GM10266 (cell line): ENCODE data around the gene ATF6B.

ENCODE experiments used
- DNase-seq: peaks from one replicate; pipeline ENCODE4 v3.0.0; 2012; ENCODE audit errors: extremely low spot score
- TF ChIP-seq, protein P1 (sequence below): IDR thresholded peaks from 2 replicates; pipeline ENCODE4 v1.5.1; 2012; ENCODE audit warnings: mild to moderate bottlenecking, low read depth; ENCODE audit not compliant: control insufficient read depth, insufficient read depth; ENCODE audit errors: missing control alignments

ATF6B gene

DNA sequence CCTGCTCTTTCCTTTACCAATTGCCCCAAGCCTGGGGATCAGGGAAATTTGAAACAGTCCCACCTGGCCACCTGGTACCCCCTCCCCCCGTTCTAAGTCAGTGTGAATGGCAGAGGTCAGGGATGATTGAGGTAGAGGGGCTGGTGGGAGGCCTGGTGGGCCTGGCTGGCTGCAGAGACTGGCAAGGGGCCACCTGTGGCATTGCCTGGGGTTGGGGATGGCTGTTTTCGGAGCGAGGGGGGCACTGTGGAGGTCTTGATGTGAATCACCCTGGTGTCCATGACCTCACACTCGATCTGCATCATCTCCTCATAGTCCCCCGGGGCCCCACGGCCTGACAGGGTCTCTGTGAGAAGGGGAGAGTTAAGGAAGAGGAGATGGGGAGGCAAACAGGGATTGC is 12.4 kb downstream of the ATF6B start:
- TF ChIP-seq, protein P1, sequence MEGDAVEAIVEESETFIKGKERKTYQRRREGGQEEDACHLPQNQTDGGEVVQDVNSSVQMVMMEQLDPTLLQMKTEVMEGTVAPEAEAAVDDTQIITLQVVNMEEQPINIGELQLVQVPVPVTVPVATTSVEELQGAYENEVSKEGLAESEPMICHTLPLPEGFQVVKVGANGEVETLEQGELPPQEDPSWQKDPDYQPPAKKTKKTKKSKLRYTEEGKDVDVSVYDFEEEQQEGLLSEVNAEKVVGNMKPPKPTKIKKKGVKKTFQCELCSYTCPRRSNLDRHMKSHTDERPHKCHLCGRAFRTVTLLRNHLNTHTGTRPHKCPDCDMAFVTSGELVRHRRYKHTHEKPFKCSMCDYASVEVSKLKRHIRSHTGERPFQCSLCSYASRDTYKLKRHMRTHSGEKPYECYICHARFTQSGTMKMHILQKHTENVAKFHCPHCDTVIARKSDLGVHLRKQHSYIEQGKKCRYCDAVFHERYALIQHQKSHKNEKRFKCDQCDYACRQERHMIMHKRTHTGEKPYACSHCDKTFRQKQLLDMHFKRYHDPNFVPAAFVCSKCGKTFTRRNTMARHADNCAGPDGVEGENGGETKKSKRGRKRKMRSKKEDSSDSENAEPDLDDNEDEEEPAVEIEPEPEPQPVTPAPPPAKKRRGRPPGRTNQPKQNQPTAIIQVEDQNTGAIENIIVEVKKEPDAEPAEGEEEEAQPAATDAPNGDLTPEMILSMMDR = no peak
- no peak for DNase-seq

DNA sequence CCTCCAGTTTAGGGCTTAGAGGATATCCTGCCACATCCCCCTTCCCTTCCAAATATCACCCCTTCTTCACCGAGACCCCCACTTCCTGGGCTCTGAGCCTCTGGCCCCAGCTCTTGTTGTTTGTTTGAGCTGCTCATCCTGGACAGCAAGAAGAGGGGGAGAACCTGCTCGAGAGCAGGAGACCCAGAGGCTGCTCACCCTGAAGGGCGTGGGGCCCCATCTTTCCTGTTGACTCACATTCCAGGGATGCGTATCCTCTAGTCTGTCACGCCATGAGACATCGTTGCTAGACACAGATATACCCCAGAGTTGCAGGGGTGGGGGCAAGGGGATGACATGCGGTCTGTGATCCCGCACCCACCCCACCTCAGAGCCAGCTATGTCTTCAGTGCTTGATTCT is 13.2 kb downstream of the ATF6B start:
- TF ChIP-seq, protein P1 = no peak

DNA sequence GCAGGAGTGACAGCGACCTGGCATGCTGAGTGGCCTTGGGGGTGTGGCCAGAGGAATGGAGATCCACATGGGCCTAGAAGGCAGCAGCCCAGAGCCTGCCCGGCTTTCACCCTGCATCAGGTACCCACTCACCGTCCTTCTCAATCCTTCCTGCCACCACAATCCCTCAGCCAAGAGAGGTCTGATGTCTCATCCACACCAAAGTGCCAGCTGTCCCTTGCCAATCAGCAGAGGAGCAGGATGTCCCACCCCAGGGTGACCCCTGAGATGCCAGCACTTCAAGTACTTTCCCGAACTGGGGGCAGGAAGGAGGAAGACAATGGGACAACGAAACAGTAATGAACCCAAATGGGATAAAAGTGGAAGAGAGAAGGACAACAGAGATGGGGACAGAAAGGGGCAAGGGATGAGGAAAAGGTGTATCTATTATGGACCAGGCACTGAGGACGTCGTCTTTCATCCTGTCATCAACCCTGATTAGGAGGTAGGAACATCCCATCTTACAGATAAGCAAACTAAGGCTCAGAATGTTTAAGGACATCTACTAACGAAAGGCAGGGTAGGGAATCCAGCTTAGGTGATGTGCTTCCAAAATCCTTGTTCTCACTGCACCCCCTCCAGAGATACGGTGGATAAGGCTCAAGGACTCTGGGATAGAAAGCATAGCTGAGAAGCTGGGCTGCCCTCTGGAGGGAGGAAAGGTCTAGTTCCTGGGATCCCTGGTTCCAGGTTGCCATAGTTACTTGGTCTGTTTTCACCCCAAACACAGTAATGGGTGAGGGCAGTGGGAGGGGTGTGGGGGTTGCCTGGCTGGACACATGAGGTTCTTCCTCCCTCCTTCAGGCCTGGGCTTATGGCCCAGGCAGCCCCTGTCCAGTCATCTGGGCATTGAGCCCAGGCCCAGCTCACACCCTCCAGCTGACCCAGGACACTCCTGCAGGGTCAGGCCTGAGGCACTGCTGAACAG is 14.4 kb downstream of the ATF6B start:
- TF ChIP-seq, protein P1 = no peak
- DNase-seq = no peak

More for the DNA sequence above, 13.2 kb downstream of the ATF6B start:
- no peak for DNase-seq

DNA sequence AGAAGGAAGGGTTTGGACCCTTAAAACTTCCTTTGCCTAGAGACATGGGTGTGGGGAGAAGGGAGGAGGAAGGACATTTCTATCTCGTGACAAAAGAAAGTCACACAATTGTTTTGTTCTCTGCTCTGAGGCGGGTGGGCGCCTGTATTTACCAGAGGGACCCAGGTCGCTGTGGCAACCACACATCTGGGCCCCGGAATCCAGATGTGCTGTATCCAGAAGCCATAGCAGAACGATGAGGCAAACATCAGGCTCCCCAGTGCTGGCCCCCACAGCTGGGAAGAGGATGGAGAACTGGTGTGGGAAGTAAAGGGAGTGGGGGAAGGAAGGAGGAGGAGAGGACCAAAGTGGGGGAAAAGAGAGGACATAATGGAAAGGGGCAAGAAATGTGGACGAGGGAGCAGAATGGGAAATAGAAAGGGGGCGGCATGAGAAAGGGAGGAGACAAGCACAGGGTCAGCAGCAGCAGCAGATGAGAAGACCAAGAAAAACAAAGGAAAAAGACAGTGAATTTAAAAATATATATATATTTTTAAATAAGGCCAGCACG is 15.5 kb downstream of the ATF6B start:
- TF ChIP-seq, protein P1 = no peak
- DNase-seq = no peak

DNA sequence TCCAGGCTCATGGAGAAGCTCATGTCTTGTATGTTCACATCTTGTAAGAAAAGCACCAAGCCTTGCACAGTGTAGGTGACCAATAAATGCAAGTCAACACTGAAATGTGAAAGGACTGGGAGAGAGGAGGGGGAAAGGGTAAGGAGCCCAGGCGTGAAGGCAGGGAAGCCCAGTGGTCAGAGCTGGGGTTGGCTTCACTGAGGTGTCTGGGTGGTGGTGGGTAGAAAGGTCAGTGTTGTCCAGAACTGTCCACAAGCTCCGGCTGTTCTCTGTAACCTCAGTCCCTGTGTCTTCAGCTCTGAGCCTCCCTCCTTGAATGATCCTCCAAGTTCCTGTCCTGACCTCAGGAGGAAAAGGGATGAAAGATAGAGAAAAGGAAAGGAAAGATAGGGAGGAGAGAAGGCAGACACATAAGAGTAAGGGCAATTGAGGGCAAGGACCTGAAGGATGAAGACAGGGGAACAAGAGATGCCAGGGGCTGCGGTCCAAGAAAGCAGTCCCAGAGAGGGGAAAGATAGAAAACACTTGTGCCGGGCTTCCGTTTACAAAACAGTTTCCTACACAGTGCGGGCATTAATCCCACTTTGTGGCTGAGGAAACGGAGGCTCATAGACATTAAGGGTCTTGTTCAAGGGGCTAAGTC is 16.5 kb downstream of the ATF6B start:
- TF ChIP-seq, protein P1 = no peak
- DNase-seq = no peak

DNA sequence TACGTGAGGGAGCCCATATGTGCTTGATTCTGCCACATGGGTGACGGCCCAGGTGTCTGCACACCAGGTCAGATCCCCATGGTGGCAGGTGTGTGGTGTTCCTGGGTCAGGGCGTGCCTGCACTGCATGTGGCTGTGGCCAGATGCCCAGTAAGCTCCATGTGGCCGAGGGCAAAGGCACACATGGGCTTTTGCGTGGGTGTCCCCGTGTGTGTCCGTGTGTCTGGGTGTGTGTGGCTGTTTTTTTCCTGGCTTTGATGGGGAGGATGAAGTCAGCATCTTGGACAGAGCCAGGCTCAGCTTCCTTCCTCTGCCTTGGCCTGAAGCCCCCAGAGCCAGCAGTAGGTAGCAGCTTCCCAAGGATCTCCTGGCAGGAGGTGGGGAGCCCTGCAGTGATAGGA is 17.4 kb downstream of the ATF6B start:
- TF ChIP-seq, protein P1 = no peak
- no peak for DNase-seq
